ENCODE measurements around the gene DHPS. TPM values are rescaled to one million over a fixed set of nuclear protein-coding genes. Genes with fewer than 3 reads are reported as not detected.
A peak's percentile ranks its signal among the peaks of the same experiment; 100 is the strongest.

DHPS gene
- total RNA-seq, 6 experiments from 2014 or later: 29.5 to 60.5 (median 45.8) TPM

DNA sequence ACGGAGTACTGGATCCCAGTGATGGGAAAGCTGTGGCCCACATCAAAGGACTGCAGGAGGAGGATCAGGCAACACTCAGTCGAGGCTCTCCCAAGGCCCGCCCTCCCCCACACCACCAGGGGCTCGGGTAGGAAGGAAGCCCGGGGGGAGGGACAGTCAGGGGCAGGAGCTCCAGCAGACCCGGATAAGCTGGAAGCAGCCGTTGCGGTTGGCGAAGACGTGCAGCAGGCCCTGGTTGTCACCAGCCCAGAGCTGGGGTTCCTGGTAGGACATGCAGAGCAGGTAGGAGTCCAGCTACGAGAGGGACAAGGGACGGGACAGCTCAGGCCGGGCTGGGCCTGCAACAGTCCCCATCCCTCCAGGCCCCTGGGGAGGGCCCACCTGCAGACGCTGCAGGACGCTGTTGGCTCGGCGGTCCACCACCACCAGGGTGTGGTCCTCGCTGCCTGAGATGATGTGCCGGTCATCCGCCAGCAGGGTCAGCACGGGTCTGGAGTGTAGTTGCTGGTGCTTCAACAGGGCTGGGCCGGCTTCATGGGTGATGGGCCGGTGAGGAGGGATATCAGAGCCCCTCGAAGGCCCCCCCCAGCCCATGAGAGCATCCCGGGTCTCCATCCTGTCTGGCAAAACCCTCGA lies 8.0 kb upstream of the DHPS start:
- TF ChIP-seq, protein P1, sequence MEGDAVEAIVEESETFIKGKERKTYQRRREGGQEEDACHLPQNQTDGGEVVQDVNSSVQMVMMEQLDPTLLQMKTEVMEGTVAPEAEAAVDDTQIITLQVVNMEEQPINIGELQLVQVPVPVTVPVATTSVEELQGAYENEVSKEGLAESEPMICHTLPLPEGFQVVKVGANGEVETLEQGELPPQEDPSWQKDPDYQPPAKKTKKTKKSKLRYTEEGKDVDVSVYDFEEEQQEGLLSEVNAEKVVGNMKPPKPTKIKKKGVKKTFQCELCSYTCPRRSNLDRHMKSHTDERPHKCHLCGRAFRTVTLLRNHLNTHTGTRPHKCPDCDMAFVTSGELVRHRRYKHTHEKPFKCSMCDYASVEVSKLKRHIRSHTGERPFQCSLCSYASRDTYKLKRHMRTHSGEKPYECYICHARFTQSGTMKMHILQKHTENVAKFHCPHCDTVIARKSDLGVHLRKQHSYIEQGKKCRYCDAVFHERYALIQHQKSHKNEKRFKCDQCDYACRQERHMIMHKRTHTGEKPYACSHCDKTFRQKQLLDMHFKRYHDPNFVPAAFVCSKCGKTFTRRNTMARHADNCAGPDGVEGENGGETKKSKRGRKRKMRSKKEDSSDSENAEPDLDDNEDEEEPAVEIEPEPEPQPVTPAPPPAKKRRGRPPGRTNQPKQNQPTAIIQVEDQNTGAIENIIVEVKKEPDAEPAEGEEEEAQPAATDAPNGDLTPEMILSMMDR (IDR thresholded peaks at IDR 0.05): no peak
- no peak for TF ChIP-seq POLR2A (IDR thresholded peaks at IDR 0.05)
- no peaks in the 10 kb centered on the region for H3K4me1 ChIP-seq
- no peak overlapping the region for H3K4me3 ChIP-seq
- H3K9me3 ChIP-seq: no peaks in the 10 kb centered on the region
- 60% methylated on average over 1 of the region's 26 CpGs for WGBS (ENCODE audit: insufficient coverage, low coverage, low lambda C conversion rate, missing lambda C conversion rate)
- no peaks in the 10 kb centered on the region for H3K36me3 ChIP-seq
- DNase-seq: no peak
- no peak overlapping the region for H3K27ac ChIP-seq
- intact Hi-C loops (cut with DNase I): no loop called here
- ATAC-seq: peak in 1 of 4 donors; percentile 19
- H3K27me3 ChIP-seq: no peaks in the 10 kb centered on the region

DNA sequence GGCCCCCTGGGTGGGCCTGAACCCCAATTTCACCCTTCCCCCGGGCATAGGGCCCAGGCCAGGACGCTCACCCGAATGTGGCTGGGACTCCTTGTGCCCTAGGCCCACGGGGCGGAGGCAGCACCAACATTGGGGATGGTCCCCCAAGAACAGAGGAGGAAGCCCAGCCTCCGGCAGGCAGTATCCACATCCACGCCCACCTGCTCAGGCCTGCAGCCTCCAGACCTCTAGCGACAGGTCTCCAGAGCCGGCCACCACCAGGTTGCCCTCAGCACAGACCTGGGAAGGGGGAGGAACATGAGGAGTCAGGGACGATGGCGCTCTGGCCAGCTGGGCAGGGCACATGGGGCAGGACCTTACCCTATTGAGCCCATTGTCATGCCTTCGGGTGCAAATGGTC lies 7.3 kb upstream of the DHPS start:
- DNase-seq: no peak
- H3K9me3 ChIP-seq: no peaks in the 10 kb centered on the region
- no peak for TF ChIP-seq POLR2A (IDR thresholded peaks at IDR 0.05)
- TF ChIP-seq, protein P1 (IDR thresholded peaks at IDR 0.05): no peak
- H3K27me3 ChIP-seq: no peaks in the 10 kb centered on the region
- intact Hi-C loops (cut with DNase I): no loop called here
- ATAC-seq: peak in 1 of 4 donors; percentile 7
- H3K27ac ChIP-seq: no peak overlapping the region
- H3K36me3 ChIP-seq: no peaks in the 10 kb centered on the region
- no peaks in the 10 kb centered on the region for H3K4me1 ChIP-seq
- no peak overlapping the region for H3K4me3 ChIP-seq
- WGBS (ENCODE audit: insufficient coverage, low coverage, low lambda C conversion rate, missing lambda C conversion rate): no CpG with 5 or more reads among the region's 12 CpGs

DNA sequence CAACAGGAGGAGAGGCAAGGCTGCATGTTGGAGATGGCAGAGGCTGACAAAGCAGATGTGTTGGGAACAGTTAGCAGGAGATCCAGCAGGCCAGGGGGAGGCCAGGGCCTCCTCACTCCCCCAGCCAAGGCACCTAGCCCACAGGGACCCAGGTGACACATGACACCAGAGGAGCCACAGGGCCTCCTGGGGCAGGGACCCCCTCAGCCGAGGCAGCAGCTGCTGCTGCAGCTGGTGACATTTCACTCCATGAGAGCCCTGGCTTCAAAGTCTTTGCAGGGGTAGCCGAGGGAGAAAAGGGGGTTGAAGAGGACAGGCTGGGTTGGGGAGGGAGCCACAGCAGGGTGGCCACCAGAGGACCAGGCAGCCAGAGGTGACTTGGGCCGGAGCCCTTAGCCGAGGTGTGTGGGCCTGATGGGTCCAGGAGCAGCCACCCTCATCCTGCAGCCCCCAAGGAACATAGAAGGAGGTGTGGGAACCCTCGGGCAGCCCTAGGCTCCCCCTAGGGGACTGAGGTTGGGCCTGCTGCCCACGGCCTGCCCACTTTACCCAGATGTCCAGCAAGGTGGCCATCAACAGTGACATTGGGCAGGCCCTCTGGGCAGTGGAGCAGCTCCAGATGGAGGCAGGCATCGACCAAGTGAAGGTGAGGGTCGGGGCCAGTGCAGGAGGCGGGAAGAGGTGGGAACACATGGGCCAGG lies 6.0 kb upstream of the DHPS start, which contains the start of gene GNG14:
Gene GNG14 (plus strand): TSS at position 503 of the 701 bp plus-strand sequence. CDS start 51 bp downstream, at position 554.
- 100% methylated on average over 2 of the region's 9 CpGs for WGBS (ENCODE audit: insufficient coverage, low coverage, low lambda C conversion rate, missing lambda C conversion rate)
- peak in 1 of 4 donors; percentile 15 for ATAC-seq
- DNase-seq: no peak

DNA sequence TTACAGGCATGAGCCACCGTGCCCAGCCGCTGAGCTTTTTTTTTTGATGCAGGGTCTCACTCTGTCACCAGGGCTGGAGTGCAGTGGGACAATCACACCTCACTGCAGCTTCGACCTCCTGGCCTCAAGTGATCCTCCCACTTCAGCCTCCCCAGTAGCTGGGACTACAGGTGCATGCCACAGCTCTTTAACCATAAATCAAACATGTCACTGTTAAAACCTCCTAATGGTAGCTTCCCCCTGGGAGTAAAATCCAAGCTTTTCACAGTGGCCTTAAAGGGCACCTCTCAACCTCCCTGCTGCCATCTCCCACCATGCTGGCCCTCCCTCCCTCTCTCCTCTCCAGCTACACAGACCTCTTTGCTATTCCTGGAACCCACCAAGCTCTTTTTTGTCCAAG lies 4.2 kb upstream of the DHPS start:
- no peaks in the 10 kb centered on the region for H3K4me1 ChIP-seq
- no peaks in the 10 kb centered on the region for H3K36me3 ChIP-seq
- DNase-seq (no peak), ATAC-seq (no peak)
- H3K4me3 ChIP-seq: no peak overlapping the region
- H3K27ac ChIP-seq: no peak overlapping the region
- intact Hi-C loops (cut with DNase I): no loop called here
- 84% methylated on average over 3 of the region's 3 CpGs for WGBS (ENCODE audit: insufficient coverage, low coverage, low lambda C conversion rate, missing lambda C conversion rate)
- H3K27me3 ChIP-seq: no peaks in the 10 kb centered on the region
- no peaks in the 10 kb centered on the region for H3K9me3 ChIP-seq
- TF ChIP-seq POLR2A (IDR thresholded peaks at IDR 0.05): no peak
- TF ChIP-seq, protein P1 (IDR thresholded peaks at IDR 0.05): no peak

More for the DNA sequence above, 6.0 kb upstream of the DHPS start, which contains the start of gene GNG14:
- Histone ChIP-seq H3K4me1 (no peaks in the 10 kb centered on the region), H3K9me3 (no peaks in the 10 kb centered on the region), H3K27ac (no peak within 1 kb of the TSS), H3K27me3 (no peaks in the 10 kb centered on the region), H3K4me3 (no peak within 1 kb of the TSS), H3K36me3 (no peaks in the 10 kb centered on the region)
- intact Hi-C loops (cut with DNase I): no loop called here
- TF ChIP-seq POLR2A (IDR thresholded peaks at IDR 0.05): no peak
- TF ChIP-seq, protein P1 (IDR thresholded peaks at IDR 0.05): no peak
